Natural killer cell (primary cell): ENCODE data around the gene KRT222. TPM values are rescaled to one million over a fixed set of nuclear protein-coding genes. Genes with fewer than 3 reads are reported as not detected.

Experiments
- ATAC-seq, 3 donors: fragments of 150-1000 bp in 2 of 3; fragments of 200-7000 bp in 1 of 3; cut with Tn5 transposase; 1 replicate in 1 of 3; 2 replicates in 2 of 3; pipeline ENCODE4 v1.10.0; 2021; ENCODE audit warnings: mild to moderate bottlenecking in 2 of 3, moderate library complexity in 2 of 3
- DNase-seq, 2 donors: peaks; one replicate each; pipeline versions ENCODE4 v3.0.0 to v3.0.0-alpha.2; 2013 to 2021; ENCODE audit warnings: mixed read lengths in 1 of 2
- H3K27ac ChIP-seq: one replicate; pipeline ENCODE4 v1.5.1; 2013; ENCODE audit warnings: mild to moderate bottlenecking, low read length
- H3K27me3 ChIP-seq: one replicate; pipeline ENCODE4 v1.6.1; 2013; ENCODE audit warnings: low read length; ENCODE audit not compliant: control insufficient read depth, insufficient read depth
- H3K36me3 ChIP-seq: one replicate; pipeline ENCODE4 v1.6.1; 2013; ENCODE audit warnings: low read length; ENCODE audit not compliant: control insufficient read depth, insufficient read depth
- H3K4me1 ChIP-seq: one replicate; pipeline ENCODE4 v1.6.1; 2013; ENCODE audit warnings: low read length; ENCODE audit not compliant: control insufficient read depth, insufficient read depth
- H3K4me3 ChIP-seq: one replicate; pipeline ENCODE4 v1.5.1; 2013; ENCODE audit warnings: low read length
- H3K9me3 ChIP-seq: one replicate; pipeline ENCODE4 v1.6.1; 2013; ENCODE audit warnings: low read length; ENCODE audit not compliant: control insufficient read depth, insufficient read depth
- H3K27ac Mint-ChIP-seq, 2 donors: one replicate each; pipeline ENCODE4 v1.8.0; 2022; ENCODE audit warnings: mild to moderate bottlenecking in 2 of 2, mixed read lengths in 2 of 2, moderate library complexity in 1 of 2
- H3K27me3 Mint-ChIP-seq, 2 donors: one replicate each; pipeline ENCODE4 v1.8.0; 2022; ENCODE audit warnings: low read depth in 2 of 2, mixed read lengths in 2 of 2
- H3K36me3 Mint-ChIP-seq: one replicate; pipeline ENCODE4 v1.8.0; 2022; ENCODE audit warnings: mixed read lengths
- H3K4me1 Mint-ChIP-seq, 2 donors: one replicate each; pipeline ENCODE4 v1.8.0; 2022; ENCODE audit warnings: mixed read lengths in 2 of 2
- H3K4me3 Mint-ChIP-seq: one replicate; pipeline ENCODE4 v1.8.0; 2022; ENCODE audit warnings: mild to moderate bottlenecking, moderate library complexity, mixed read lengths
- H3K9me3 Mint-ChIP-seq, 2 donors: one replicate each; pipeline ENCODE4 v1.8.0; 2022; ENCODE audit warnings: mixed read lengths in 2 of 2
- WGBS: methylation state at CpG from one replicate; pipeline ENCODE4 v1.1.7; 2013; ENCODE audit warnings: missing lambda C conversion rate; ENCODE audit not compliant: insufficient coverage; 5-methylcytosine and 5-hydroxymethylcytosine counted together
- intact Hi-C: fragments of 100-400 bp; cut with micrococcal nuclease; formaldehyde crosslinking; loops from one replicate; pipeline ENCODE4 v1.14.2; 2022
- total RNA-seq, 4 donors: library from RNA; stranded (reverse); fragments of 120-200 nt in 1 of 4; gene quantifications; one replicate each; pipeline versions ENCODE4 v1.2.3 to v1.2.4, GENCODE V29; 2013 to 2022
- TF ChIP-seq, protein P1 (sequence below): fragments of 200-600 bp; IDR thresholded peaks from one replicate; pipeline ENCODE4 v1.8.0; 2022; ENCODE audit warnings: antibody characterized with exemption

Gene KRT222
- total RNA-seq, 3 donors from 2014 or later (not counting 1 experiment from before 2014, with no cell fraction given), result not detected

DNA sequence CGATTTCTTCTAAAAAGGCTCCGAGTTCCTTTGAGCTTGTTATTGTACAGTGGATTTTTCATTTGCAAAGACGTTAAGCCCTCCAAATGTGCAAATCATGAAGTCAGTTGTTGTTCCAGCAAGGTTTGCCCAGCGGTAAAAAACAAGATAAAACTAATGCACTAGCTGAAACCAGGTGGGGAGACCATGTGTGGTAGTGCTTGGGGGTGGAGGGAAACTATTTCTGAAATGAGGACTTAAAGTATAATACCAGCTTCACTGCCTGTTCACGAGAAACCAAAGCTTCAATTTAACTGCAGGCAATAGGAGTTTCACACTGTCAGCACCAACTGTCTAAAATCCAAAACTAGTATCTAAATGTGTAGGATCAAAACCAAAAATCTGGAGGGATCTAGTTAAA is 39.7 kb downstream of the KRT222 start:
- no peak overlapping the region for H3K4me3 Mint-ChIP-seq
- Histone ChIP-seq H3K27ac (no peak overlapping the region), H3K4me1 (peaks cover 6% of the 10 kb centered on the region), H3K4me3 (no peak overlapping the region), H3K27me3 (no peaks in the 10 kb centered on the region), H3K9me3 (no peaks in the 10 kb centered on the region), H3K36me3 (peaks cover 31% of the 10 kb centered on the region)
- peaks cover 0 to under 1% of the 10 kb centered on the region in 2 donors for H3K27me3 Mint-ChIP-seq
- no peaks in the 10 kb centered on the region for H3K9me3 Mint-ChIP-seq
- DNase-seq, result no peak
- TF ChIP-seq, protein P1, sequence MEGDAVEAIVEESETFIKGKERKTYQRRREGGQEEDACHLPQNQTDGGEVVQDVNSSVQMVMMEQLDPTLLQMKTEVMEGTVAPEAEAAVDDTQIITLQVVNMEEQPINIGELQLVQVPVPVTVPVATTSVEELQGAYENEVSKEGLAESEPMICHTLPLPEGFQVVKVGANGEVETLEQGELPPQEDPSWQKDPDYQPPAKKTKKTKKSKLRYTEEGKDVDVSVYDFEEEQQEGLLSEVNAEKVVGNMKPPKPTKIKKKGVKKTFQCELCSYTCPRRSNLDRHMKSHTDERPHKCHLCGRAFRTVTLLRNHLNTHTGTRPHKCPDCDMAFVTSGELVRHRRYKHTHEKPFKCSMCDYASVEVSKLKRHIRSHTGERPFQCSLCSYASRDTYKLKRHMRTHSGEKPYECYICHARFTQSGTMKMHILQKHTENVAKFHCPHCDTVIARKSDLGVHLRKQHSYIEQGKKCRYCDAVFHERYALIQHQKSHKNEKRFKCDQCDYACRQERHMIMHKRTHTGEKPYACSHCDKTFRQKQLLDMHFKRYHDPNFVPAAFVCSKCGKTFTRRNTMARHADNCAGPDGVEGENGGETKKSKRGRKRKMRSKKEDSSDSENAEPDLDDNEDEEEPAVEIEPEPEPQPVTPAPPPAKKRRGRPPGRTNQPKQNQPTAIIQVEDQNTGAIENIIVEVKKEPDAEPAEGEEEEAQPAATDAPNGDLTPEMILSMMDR, result no peak
- intact Hi-C loops, result no loop called here
- H3K4me1 Mint-ChIP-seq, result peaks cover 11 to 12% of the 10 kb centered on the region in 2 donors
- H3K36me3 Mint-ChIP-seq, result peaks cover 13% of the 10 kb centered on the region
- ATAC-seq, result no peak
- H3K27ac Mint-ChIP-seq, result no peak overlapping the region
- 63% methylated on average over 5 of the region's 5 CpGs for WGBS

DNA sequence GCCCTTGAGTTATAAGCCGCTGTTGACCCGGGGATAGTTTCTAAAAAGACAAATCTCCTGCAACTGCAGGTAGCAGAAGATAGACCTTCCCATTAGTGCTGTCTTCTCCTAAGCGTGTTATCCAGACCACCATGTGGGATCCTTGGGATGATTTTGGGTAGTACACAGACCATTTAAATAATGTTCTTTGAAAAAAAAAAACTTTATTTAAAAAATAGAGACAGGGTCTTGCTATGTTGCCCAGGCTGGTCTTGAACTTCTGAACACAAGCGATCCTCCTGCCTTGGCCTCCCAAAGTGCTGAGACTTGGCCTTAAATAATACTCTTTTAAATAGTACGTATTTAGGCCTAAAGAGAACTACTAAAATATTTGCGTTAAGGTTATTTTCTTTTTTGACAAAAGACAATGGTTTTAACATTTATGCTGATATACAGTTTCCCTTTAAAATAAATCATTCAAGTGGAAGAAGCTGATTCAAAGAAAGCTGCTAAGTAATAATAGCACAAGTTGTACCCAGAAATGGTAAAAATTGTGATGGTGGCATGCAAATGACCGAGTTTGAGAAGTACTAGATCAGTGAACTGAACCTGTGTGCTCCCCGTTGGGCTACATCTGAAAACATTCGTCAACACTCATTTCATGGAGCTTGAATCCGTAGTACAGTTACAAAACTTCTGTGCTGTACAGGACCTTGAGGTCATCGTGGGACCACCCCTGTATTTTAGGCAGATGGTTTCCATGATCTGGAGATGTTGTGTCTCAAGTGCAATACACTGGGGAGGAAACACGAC is 41.4 kb downstream of the KRT222 start:
- Histone ChIP-seq H3K27me3 (no peaks in the 10 kb centered on the region), H3K4me3 (no peak overlapping the region), H3K4me1 (peaks cover 17% of the 10 kb centered on the region), H3K36me3 (peaks cover 14% of the 10 kb centered on the region), H3K9me3 (no peaks in the 10 kb centered on the region), H3K27ac (no peak overlapping the region)
- H3K27ac Mint-ChIP-seq, result no peak overlapping the region
- H3K9me3 Mint-ChIP-seq, result no peaks in the 10 kb centered on the region
- H3K27me3 Mint-ChIP-seq, result peaks cover 0 to 8% of the 10 kb centered on the region in 2 donors
- intact Hi-C loops, result no loop called here
- H3K4me1 Mint-ChIP-seq, result peaks cover 18 to 19% of the 10 kb centered on the region in 2 donors
- H3K36me3 Mint-ChIP-seq, result peaks cover 8% of the 10 kb centered on the region
- DNase-seq, result no peak
- TF ChIP-seq, protein P1, result no peak
- 76% methylated on average over 11 of the region's 12 CpGs for WGBS
- no peak overlapping the region for H3K4me3 Mint-ChIP-seq
- ATAC-seq, result no peak

DNA sequence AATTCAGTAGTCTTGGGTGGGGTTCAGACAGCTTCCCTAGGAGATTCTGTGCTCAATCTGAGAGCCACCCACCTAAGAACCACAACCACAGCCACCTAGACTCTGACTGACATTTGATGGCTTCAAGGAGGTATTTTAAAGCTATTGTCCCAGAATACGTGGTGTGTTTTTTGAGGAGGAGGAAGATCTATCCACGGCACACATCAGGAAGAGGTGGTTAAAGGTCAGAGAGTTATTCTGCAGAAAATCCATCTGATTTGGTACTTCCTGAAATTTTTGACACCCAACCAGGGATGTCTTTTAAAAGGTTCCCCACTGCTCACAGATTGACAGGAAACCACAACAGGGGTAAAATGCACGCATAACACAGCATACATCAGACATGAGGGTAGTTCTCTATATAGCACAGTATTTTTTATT is 42.5 kb downstream of the KRT222 start:
- ATAC-seq, result peak; percentile 44 to 63 (median 55)
- intact Hi-C loops, result no loop called here
- Histone ChIP-seq H3K9me3 (no peaks in the 10 kb centered on the region), H3K4me1 (peaks cover 21% of the 10 kb centered on the region), H3K27me3 (no peaks in the 10 kb centered on the region), H3K27ac (no peak overlapping the region), H3K4me3 (no peak overlapping the region), H3K36me3 (peaks cover 4% of the 10 kb centered on the region)
- DNase-seq, result peak in 1 of 2 donors; percentile 76
- 0% methylated on average over 2 of the region's 3 CpGs for WGBS
- no peaks in the 10 kb centered on the region for H3K9me3 Mint-ChIP-seq
- TF ChIP-seq, protein P1, result no peak
- H3K4me1 Mint-ChIP-seq, result peaks cover 18 to 19% of the 10 kb centered on the region in 2 donors
- no peak overlapping the region for H3K4me3 Mint-ChIP-seq
- no peaks in the 10 kb centered on the region for H3K36me3 Mint-ChIP-seq
- peaks cover 0 to 8% of the 10 kb centered on the region in 2 donors for H3K27me3 Mint-ChIP-seq
- H3K27ac Mint-ChIP-seq, result peak overlapping the region in 1 of 2 donors; percentile 79
